ENCODE data around the gene DPYSL4. TPM values are rescaled to one million over a fixed set of nuclear protein-coding genes. Genes with fewer than 3 reads are reported as not detected.

The DPYSL4 gene
- total RNA-seq, 6 experiments from 2014 or later = 0.24 to 0.31 (median 0.25) TPM; not detected in 3

GRCh38 chr10:132224343-132225072, 37.8 kb downstream of the DPYSL4 start:
- no peaks in the 10 kb centered on the region for H3K36me3 ChIP-seq
- no peaks in the 10 kb centered on the region for H3K9me3 ChIP-seq
- DNase-seq = no peak
- whole genome bisulfite sequencing (ENCODE audit: insufficient coverage, low coverage, low lambda C conversion rate, missing lambda C conversion rate) = 66% methylated on average over 2 of the region's 20 CpGs
- H3K27ac ChIP-seq = no peak overlapping the region
- TF ChIP-seq POLR2A (IDR thresholded peaks at IDR 0.05) (no peak), CTCF (IDR thresholded peaks at IDR 0.05) (no peak)
- intact Hi-C loops (cut with DNase I) = loop anchor here (5.0 kb wide), 3 partner anchors 128 to 233 kb away; no protein-coding TSS in a partner anchor
- no peaks in the 10 kb centered on the region for H3K27me3 ChIP-seq
- H3K4me3 ChIP-seq = no peak overlapping the region
- ATAC-seq = no peak
- H3K4me1 ChIP-seq = no peaks in the 10 kb centered on the region

- Histone ChIP-seq H3K27me3 (no peaks in the 10 kb centered on the region), H3K27ac (no peak overlapping the region), H3K36me3 (no peaks in the 10 kb centered on the region), H3K4me3 (no peak overlapping the region), H3K4me1 (no peaks in the 10 kb centered on the region), H3K9me3 (no peaks in the 10 kb centered on the region)
- TF ChIP-seq POLR2A (IDR thresholded peaks at IDR 0.05) (no peak), CTCF (IDR thresholded peaks at IDR 0.05) (no peak)
- 76% methylated on average over 10 of the region's 25 CpGs for WGBS (ENCODE audit: insufficient coverage, low coverage, low lambda C conversion rate, missing lambda C conversion rate)
- ATAC-seq = no peak
- intact Hi-C loops (cut with DNase I) = loop anchor here in 1 of 2 donors (5.0 kb wide), 1 partner anchor 227 kb away; no protein-coding TSS in a partner anchor
- DNase-seq = no peak
Observed at GRCh38 chr10:132225073-132225848, 38.5 kb downstream of the DPYSL4 start.

- Histone ChIP-seq H3K4me3 (no peak overlapping the region), H3K9me3 (no peaks in the 10 kb centered on the region), H3K27ac (no peak overlapping the region), H3K4me1 (no peaks in the 10 kb centered on the region), H3K36me3 (no peaks in the 10 kb centered on the region), H3K27me3 (no peaks in the 10 kb centered on the region)
- intact Hi-C loops (cut with DNase I) = loop anchor here in 1 of 2 donors (5.0 kb wide), 1 partner anchor 226 kb away; no protein-coding TSS in a partner anchor
- WGBS (ENCODE audit: insufficient coverage, low coverage, low lambda C conversion rate, missing lambda C conversion rate) = 0% methylated on average over 1 of the region's 8 CpGs
- DNase-seq = no peak
- ATAC-seq = no peak
- TF ChIP-seq CTCF (IDR thresholded peaks at IDR 0.05) = no peak
- TF ChIP-seq POLR2A (IDR thresholded peaks at IDR 0.05) = no peak
Observed at GRCh38 chr10:132225849-132226205, 39.1 kb downstream of the DPYSL4 start.

- 57% methylated on average over 10 of the region's 27 CpGs for WGBS (ENCODE audit: insufficient coverage, low coverage, low lambda C conversion rate, missing lambda C conversion rate)
- ATAC-seq (no peak), DNase-seq (no peak)
- intact Hi-C loops (cut with DNase I) = loop anchor here in 1 of 2 donors (5.0 kb wide), 1 partner anchor 226 kb away; no protein-coding TSS in a partner anchor
- Histone ChIP-seq H3K36me3 (no peaks in the 10 kb centered on the region), H3K27ac (no peak overlapping the region), H3K4me1 (no peaks in the 10 kb centered on the region), H3K9me3 (no peaks in the 10 kb centered on the region), H3K27me3 (no peaks in the 10 kb centered on the region), H3K4me3 (no peak overlapping the region)
- TF ChIP-seq CTCF (IDR thresholded peaks at IDR 0.05) (no peak), POLR2A (IDR thresholded peaks at IDR 0.05) (no peak)
Observed at GRCh38 chr10:132226586-132227405, 40.0 kb downstream of the DPYSL4 start.

Data from right lobe of liver (tissue), 6 donors.